Mesodermal cell (in vitro differentiated cells): Measurements from ENCODE around the gene ZFYVE28.

Experiments
- H3K27ac ChIP-seq: 2 replicates; pipeline ENCODE4 v1.7.0; 2013; ENCODE audit warnings: mild to moderate bottlenecking, low read depth, low read length, moderate library complexity; ENCODE audit not compliant: severe bottlenecking
- H3K36me3 ChIP-seq: 2 replicates; pipeline ENCODE4 v1.7.1; 2013; ENCODE audit warnings: mild to moderate bottlenecking, low read length, moderate library complexity; ENCODE audit not compliant: control insufficient read depth, insufficient read depth
- H3K4me1 ChIP-seq: one replicate; pipeline ENCODE4 v1.7.1; 2013; ENCODE audit warnings: mild to moderate bottlenecking, low read length; ENCODE audit not compliant: insufficient read depth, control insufficient read depth, poor library complexity, severe bottlenecking
- H3K4me3 ChIP-seq: 2 replicates; pipeline ENCODE4 v1.7.0; 2013; ENCODE audit warnings: low read length, control low read depth, mild to moderate bottlenecking; ENCODE audit not compliant: insufficient read depth, poor library complexity, severe bottlenecking; ENCODE audit errors: extremely low read depth
- H3K9me3 ChIP-seq: 2 replicates; pipeline ENCODE4 v1.7.1; 2013; ENCODE audit warnings: mild to moderate bottlenecking, low read length, moderate library complexity; ENCODE audit not compliant: control insufficient read depth
- WGBS, 2 experiments: methylation state at CpG; one replicate each; pipeline ENCODE4 v1.1.5; 2013; ENCODE audit warnings: missing lambda C conversion rate in 2 of 2; ENCODE audit not compliant: insufficient coverage in 2 of 2; 5-methylcytosine and 5-hydroxymethylcytosine counted together

The ZFYVE28 gene

DNA sequence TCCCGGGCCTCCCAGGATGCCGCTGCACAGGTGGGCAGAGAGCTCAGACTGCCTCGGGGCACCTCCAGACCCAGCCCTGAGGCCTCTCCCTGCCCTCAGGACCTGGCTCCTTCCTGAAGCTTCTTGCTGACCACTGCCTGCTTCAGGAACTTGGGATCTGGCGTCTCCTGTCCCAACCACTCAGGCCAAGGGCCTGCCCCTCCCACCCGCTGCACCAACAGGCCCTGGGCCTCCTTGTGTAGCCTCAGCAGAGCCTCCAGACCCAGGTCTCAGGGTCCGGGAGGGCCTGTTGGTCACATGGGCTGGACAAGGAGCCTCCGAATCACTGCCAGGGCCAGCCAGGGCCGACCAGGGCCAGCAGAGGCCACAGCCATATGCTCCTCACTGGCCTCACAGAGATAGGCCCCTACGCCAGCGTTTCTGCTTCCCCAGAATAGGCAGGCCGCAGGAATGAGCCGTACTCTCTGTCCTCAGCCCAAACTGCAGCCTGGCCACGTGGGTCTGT lies 159.4 kb downstream of the ZFYVE28 start:
- Histone ChIP-seq H3K27ac (no peak overlapping the region), H3K4me3 (no peak overlapping the region), H3K4me1 (peaks cover 18% of the 10 kb centered on the region), H3K9me3 (no peaks in the 10 kb centered on the region), H3K36me3 (peaks cover 49% of the 10 kb centered on the region)
- 93 to 97% methylated on average over 13 of the region's 13 CpGs for WGBS, 2 experiments

DNA sequence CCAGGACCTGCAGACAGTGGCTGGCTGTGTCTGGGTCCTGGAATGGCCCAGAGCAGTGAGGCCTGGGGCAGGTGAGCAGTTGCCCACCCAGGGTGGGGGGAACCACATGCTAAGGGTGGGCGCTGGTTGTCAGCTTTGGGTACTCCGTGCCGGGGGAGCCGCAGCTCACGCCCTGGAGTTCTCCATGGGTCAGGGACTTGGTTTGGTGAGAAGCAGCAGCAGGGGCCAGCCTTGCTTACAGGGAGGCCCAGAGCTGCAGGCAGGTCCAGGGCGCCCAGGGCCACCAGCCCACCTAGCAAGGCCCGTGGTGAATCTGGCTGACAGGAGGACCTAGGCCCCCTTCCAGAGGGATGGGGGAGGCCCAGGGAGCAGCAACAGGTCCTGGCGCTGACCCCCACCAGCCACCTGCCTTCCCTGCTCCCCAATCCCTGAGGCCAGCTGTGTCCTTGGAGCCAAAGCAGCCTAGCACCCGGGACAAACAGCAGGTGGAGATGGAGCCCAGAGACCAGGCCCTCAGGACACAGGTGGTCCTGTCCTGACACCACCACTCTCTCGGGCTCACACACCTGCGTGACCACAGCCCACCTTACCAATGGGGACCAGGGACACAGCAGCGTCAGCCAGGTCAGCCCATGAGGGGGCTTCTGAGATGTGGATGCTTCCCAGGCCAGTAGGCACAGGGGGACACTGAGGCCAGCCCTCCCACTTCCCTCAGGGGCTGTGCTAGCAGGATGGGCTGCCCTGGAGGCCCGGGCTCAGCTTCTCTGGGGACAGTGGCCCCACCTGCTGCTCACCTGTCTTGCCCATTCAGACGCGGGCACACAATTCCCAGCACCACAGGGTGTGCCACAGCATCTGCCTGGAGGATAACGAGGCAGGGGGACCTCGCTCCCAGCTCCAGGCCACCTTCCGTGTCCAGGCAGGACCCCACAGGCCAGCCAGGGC lies 160.1 kb downstream of the ZFYVE28 start:
- Histone ChIP-seq H3K4me3 (no peak overlapping the region), H3K9me3 (no peaks in the 10 kb centered on the region), H3K36me3 (peaks cover 56% of the 10 kb centered on the region), H3K27ac (no peak overlapping the region), H3K4me1 (peaks cover 11% of the 10 kb centered on the region)
- WGBS, 2 experiments: 90 to 92% methylated on average over 15 to 17 of the region's 18 CpGs

DNA sequence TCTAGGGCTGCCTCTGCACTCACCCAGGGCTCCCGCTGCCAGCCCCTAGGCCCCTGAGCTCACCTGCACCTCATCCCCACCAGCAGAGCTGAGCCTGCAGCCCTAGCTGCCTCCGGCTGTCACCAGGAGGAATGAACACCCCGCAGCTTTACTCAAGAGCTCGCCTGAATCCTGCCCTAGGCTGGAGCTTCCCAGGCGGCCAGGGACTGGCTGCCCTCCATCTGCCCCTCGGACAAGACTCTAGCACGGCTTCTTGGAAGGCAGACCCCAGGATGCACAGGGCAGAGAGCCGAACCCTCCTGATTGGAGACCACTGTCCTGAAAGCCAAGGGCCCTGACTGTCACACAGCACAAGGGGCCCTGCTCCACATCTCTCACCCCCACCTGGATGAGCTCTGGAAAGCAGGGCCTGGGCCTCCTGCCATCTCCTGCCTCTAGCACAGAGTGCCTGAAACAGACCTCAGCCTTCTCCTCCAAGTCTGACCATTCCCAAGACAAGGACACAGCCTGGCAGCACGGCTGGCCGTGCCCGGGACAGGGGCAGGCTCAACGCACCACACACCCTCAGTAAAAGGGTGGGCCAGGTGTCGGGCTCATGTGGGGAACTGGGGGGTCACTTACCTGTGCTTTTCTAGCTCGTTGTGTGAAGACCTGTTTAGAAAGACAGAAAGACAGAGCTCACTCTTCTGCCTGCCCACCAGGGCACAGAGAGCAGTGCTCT lies 160.9 kb downstream of the ZFYVE28 start:
- peaks cover 11% of the 10 kb centered on the region for H3K4me1 ChIP-seq
- WGBS, 2 experiments: 91 to 97% methylated on average over 10 to 13 of the region's 14 CpGs
- no peak overlapping the region for H3K4me3 ChIP-seq
- H3K27ac ChIP-seq: no peak overlapping the region
- H3K36me3 ChIP-seq: peaks cover 61% of the 10 kb centered on the region
- no peaks in the 10 kb centered on the region for H3K9me3 ChIP-seq

DNA sequence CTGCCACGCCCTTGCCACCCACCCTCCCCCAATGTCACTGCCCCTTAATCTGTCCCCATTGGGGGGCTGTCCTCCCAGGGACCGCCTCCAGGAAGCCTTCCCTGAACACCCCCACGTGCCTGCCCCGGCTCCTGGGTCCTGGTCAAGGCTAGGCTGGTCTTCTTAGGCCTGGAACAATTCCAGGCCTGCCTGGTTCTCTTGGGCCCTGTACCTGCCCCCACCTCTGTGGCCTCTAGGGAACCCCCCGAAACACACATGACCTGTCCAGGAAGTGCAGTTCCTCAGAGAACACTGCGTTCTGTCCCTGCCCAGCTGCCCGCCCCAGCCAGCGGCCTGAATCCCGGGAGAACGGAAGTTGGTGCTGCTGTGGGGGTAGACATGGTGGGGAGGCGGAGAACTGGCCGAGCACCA lies 161.7 kb downstream of the ZFYVE28 start:
- peaks cover 67% of the 10 kb centered on the region for H3K36me3 ChIP-seq
- 88 to 91% methylated on average over 11 to 12 of the region's 12 CpGs for WGBS, 2 experiments
- H3K9me3 ChIP-seq: no peaks in the 10 kb centered on the region
- H3K4me3 ChIP-seq: no peak overlapping the region
- peaks cover 11% of the 10 kb centered on the region for H3K4me1 ChIP-seq
- no peak overlapping the region for H3K27ac ChIP-seq

DNA sequence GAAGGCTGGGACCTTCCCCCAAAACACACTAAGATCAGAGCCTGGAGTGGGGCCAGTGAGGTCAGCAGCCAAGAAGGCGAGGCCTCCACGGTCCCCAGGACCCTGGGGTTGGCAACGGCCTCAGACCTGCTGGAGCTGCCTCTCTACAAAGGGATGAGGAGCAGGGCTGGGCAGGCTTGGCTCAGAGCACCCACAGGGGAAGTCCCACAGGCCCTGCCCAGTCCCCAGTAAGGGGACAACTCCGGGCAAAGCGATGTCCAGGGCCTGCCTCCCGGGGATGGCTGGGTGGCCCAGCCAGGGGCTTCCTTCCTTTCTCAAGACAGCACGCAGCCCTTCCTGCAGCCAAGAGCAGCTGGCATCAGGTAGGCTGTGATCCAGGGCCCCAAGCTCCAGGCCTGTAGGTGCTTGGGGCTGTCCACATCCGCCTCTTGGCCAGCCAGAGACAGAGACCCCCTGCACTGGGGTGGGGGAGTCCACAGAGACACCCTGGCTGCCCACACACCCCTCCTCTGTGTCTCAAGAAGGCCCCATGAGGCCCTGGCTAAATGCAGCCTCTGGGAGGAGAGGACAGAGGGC lies 162.2 kb downstream of the ZFYVE28 start:
- WGBS, 2 experiments: 87 to 94% methylated on average over 6 to 7 of the region's 8 CpGs
- H3K9me3 ChIP-seq: no peaks in the 10 kb centered on the region

DNA sequence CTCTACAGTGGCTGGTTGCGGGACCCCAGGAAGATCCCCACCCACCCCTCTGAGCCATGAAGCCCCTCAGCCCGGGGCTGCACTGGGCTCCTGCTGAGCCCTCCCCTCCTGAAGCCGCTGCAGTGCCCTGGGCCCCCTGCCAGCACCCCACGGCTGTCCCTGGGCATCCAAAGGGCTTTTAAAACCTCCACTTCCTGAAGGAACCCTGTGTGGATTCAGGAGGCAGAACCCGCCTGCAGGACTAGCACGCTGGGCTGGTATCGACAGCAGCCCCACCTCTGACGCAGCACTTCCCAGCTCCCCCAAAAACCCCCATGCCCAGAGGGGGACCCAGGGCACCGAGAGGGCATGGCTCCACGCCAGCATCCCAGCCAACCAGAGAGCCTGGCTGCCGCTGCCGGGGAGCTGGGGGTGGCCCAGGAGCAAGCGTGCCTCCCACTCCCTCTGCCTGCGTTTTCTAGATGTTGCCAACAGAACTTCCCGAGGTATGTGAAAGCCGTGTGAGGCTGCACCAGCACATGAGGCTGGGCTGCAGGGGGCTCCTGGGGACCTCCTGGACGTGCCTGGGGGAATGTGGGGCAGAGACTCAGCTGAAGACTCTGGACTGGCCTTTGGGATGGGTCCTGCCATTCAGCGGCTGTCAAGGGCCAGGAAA lies 162.8 kb downstream of the ZFYVE28 start:
- H3K4me1 ChIP-seq: peaks cover 11% of the 10 kb centered on the region
- no peak overlapping the region for H3K27ac ChIP-seq
- H3K36me3 ChIP-seq: peaks cover 73% of the 10 kb centered on the region
- WGBS, 2 experiments: 86 to 91% methylated on average over 14 of the region's 18 CpGs
- H3K9me3 ChIP-seq: no peaks in the 10 kb centered on the region
- H3K4me3 ChIP-seq: no peak overlapping the region

More for the DNA sequence above, 162.2 kb downstream of the ZFYVE28 start:
- peaks cover 11% of the 10 kb centered on the region for H3K4me1 ChIP-seq
- peaks cover 69% of the 10 kb centered on the region for H3K36me3 ChIP-seq
- no peak overlapping the region for H3K4me3 ChIP-seq
- no peak overlapping the region for H3K27ac ChIP-seq

DNA sequence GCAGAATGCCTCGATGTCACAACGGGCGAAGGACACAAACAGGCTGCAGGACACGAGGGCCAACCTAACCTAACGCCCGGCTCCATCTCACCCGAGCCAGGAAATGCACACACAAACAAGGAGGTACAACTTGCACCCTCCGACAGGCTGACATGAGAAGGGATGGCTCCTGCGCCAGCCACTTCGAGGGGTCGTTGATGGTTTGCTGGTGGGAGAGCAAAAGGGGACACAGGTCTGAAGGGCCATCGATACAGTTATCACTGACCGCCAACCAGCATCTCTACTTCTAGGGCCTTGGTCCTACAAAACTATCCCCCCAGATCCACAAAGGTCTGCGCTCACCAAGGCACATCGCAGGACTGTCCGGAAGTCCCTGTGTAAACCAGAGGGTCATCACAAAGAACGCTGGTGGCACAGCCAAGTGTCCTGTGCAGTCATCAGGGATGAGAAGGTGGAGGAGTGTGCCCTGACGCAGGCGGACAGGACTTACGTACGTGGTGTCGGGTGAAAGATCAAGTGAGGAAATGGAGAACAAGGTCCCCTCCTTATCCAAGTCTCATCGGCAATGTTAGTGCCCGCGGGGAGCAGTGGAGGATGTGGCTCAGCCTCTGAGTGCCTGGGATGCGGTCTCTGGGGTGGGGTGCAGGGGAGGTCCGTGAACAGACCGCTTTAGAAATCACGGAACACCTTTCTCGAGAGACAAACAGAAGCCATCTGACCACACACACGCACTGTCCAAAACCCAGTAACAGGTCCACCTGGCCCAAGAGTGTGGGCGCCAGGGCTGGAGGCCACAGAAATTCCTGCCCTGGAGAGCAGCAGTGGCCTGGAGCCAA lies 163.6 kb downstream of the ZFYVE28 start:
- H3K36me3 ChIP-seq: peaks cover 74% of the 10 kb centered on the region
- no peaks in the 10 kb centered on the region for H3K9me3 ChIP-seq
- peaks cover 4% of the 10 kb centered on the region for H3K4me1 ChIP-seq
- H3K4me3 ChIP-seq: no peak overlapping the region
- WGBS, 2 experiments: 95 to 96% methylated on average over 22 to 32 of the region's 32 CpGs
- H3K27ac ChIP-seq: no peak overlapping the region

DNA sequence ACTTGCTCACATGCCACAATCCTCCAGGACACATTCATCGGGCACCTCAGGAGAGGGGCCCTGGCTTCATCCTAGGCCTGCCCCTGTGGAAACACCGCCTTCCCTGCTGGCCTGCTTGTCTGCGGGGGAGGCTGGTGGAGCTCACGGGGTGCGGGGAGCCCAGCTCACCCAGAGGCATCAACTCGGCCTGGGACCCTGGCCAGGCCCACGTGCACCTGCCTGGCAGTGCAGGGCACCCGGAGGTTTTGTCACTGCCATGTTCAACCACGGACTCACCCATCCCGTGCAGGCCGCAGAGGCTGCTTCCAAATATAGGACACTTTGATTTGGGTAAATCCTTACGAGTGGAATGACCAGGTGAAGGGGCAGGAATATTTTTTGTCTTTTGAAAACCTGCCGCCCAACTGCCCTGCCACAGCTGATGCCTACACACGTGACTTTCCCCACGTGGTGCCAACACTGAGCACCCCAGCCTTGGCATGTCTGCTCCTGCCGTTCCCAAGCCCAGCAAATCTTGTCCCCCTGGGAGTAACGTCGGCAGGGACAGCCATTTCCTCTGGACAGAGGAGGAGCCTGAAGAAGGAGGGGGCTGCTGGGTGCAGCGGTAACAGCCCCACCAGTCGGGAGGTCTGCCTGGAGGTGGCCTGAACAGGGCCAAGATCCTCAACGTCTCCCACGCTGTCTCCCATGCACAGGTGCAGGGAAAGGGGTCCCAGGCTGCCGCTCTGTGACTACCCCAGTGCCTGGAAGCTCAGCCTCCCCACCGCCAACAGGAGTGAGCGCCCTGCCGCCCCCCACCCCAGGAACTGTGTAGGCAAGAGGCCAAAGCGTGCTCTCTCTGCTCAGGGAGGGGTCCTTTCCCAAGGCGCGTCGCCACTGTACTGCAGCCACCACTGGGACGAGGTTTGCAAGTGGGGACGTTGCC lies 165.0 kb downstream of the ZFYVE28 start:
- Histone ChIP-seq H3K4me1 (no peaks in the 10 kb centered on the region), H3K36me3 (peaks cover 75% of the 10 kb centered on the region), H3K9me3 (no peaks in the 10 kb centered on the region), H3K4me3 (no peak overlapping the region), H3K27ac (no peak overlapping the region)
- WGBS, 2 experiments: 92 to 93% methylated on average over 29 of the region's 32 CpGs

DNA sequence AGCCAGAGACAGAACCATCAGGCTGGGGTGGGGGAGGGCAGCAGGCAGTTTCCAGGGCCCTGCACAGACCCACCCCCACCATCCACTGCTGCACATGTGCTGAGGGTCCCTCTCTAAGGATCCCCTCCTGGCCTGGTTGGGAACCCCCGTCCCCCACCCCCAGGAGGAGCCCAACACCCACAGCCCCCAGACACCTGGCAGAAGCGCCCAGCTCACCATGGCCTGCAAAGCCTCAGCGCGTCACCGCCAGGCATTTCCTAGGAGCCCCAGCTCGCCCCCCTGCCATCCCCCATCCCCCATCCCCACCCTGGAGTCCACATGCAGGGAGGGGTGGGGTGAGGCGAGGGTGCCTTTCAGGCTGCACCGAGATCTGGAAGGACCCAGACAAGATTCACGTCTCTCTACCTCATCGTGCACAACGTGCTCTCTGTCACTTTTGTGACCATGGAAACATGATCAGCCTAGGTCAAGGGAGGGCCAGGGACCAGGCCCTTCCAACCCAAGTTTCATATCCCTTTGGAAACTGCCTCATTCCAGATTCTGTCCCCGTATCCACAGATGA lies 165.8 kb downstream of the ZFYVE28 start:
- Histone ChIP-seq H3K9me3 (no peaks in the 10 kb centered on the region), H3K36me3 (peaks cover 74% of the 10 kb centered on the region), H3K4me1 (no peaks in the 10 kb centered on the region), H3K4me3 (no peak overlapping the region), H3K27ac (no peak overlapping the region)
- 84 to 90% methylated on average over 5 of the region's 12 CpGs for WGBS, 2 experiments
